Endodermal cell (in vitro differentiated cells): ENCODE data around the gene SLC20A1. TPM values are rescaled to one million over a fixed set of nuclear protein-coding genes. Genes with fewer than 3 reads are reported as not detected.

Source experiments
- DNase-seq: peaks from one replicate; pipeline ENCODE4 v3.0.0-alpha.2; 2017
- H3K27ac ChIP-seq: 2 replicates; pipeline ENCODE4 v1.5.1; 2013; ENCODE audit warnings: mild to moderate bottlenecking, low read depth, low read length, moderate library complexity
- H3K27me3 ChIP-seq: 2 replicates; pipeline ENCODE4 v1.6.1; 2013; ENCODE audit warnings: mild to moderate bottlenecking, low read length, moderate library complexity; ENCODE audit not compliant: insufficient read depth, control insufficient read depth, poor library complexity, severe bottlenecking
- H3K36me3 ChIP-seq: 2 replicates; pipeline ENCODE4 v1.7.0; 2013; ENCODE audit warnings: mild to moderate bottlenecking, low read length, moderate library complexity; ENCODE audit not compliant: control insufficient read depth, insufficient read depth
- H3K4me1 ChIP-seq: one replicate; pipeline ENCODE4 v1.7.0; 2013; ENCODE audit warnings: low read length; ENCODE audit not compliant: control insufficient read depth, insufficient read depth
- H3K4me3 ChIP-seq: 2 replicates; pipeline ENCODE4 v1.5.1; 2013; ENCODE audit warnings: mild to moderate bottlenecking, low read length, moderate library complexity
- H3K9ac ChIP-seq: 2 replicates; pipeline ENCODE4 v1.6.1; 2013; ENCODE audit warnings: mild to moderate bottlenecking, low read length, moderate library complexity; ENCODE audit not compliant: poor library complexity, severe bottlenecking; ENCODE audit errors: extremely low read depth
- H3K9me3 ChIP-seq: 2 replicates; pipeline ENCODE4 v1.6.1; 2013; ENCODE audit warnings: mild to moderate bottlenecking, low read length, moderate library complexity; ENCODE audit not compliant: control insufficient read depth
- H3K27ac Mint-ChIP-seq: 2 replicates; pipeline ENCODE4 v1.8.0; 2020; ENCODE audit warnings: mixed read lengths
- H3K27me3 Mint-ChIP-seq: 2 replicates; pipeline ENCODE4 v1.8.0; 2021; ENCODE audit warnings: mild to moderate bottlenecking, mixed read lengths; ENCODE audit not compliant: insufficient read depth
- H3K36me3 Mint-ChIP-seq: 2 replicates; pipeline ENCODE4 v1.8.0; 2020; ENCODE audit warnings: low read depth, mixed read lengths
- H3K4me1 Mint-ChIP-seq: 2 replicates; pipeline ENCODE4 v1.8.0; 2020; ENCODE audit warnings: mixed read lengths
- H3K4me3 Mint-ChIP-seq: 2 replicates; pipeline ENCODE4 v1.8.0; 2020; ENCODE audit warnings: mild to moderate bottlenecking, moderate library complexity, mixed read lengths
- H3K9me3 Mint-ChIP-seq: 2 replicates; pipeline ENCODE4 v1.8.0; 2020; ENCODE audit warnings: mild to moderate bottlenecking, mixed read lengths
- CTCF ChIP-seq: fragments of 200-600 bp; sonication (generic); conservative IDR thresholded peaks from 2 replicates; pipeline ENCODE4 v1.5.0; 2021; ENCODE audit warnings: antibody characterized with exemption, mild to moderate bottlenecking
- WGBS, 2 experiments: methylation state at CpG; one replicate each; pipeline versions ENCODE4 v1.1.5 to v1.1.7; 2013; ENCODE audit warnings: missing lambda C conversion rate in 2 of 2, mixed read lengths in 1 of 2; ENCODE audit not compliant: insufficient coverage in 1 of 2, insufficient read length in 1 of 2; 5-methylcytosine and 5-hydroxymethylcytosine counted together
- total RNA-seq, 2 donors: library from RNA; stranded (reverse); fragmentation: NEBNext Ultra II Directional in 1 of 2; extraction: Animal tissue kit (Norgen Biotek cat#: 25700) in 1 of 2; gene quantifications; 2 replicates in 1 of 2; 3 replicates in 1 of 2; pipeline ENCODE4 v1.2.1, GENCODE V29; 2021

SLC20A1 gene
- total RNA-seq, 2 donors from 2014 or later: 67.3 to 86.7 TPM

DNA sequence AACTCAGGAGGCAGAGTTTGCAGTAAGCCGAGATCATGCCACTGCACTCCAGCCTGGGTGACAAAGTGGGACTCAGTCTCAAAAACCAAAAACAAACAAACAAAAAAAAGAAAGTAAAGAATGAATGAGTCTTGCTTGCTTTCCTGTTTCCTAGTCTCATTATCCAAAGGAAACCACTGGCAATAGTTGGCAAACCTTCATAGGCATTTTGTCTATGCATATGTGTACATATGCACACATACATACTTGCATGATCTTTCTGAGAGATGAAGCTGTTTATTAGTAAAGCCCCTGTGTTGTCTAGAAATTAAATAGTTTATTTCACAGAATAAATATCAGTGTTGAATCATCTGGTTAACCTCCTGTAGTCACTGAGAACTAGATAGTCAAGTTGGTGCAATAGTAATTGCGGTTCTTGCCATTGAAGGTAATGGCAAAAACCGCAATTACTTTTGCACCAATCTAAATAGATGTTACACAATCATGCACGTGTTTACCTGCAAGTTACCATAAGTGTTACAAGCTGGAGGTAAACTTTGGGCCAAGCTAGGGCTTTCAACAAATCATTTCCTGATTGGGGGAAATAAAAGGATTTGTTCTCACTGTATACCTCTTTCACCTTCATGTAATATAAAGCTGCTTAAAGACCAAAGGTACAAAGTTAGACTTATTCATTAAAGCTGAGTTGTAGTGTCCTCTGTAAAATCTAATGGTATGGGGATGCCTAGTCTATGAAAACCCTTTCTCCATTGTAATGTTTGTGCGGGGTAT lies 24.7 kb downstream of the SLC20A1 start:
- H3K9me3 Mint-ChIP-seq: no peaks in the 10 kb centered on the region
- H3K36me3 Mint-ChIP-seq: peaks cover 3% of the 10 kb centered on the region
- Histone ChIP-seq H3K9me3 (no peaks in the 10 kb centered on the region), H3K4me3 (no peak overlapping the region), H3K9ac (no peak overlapping the region), H3K27me3 (no peaks in the 10 kb centered on the region), H3K36me3 (no peaks in the 10 kb centered on the region), H3K4me1 (peaks cover 16% of the 10 kb centered on the region), H3K27ac (no peak overlapping the region)
- 87 to 92% methylated on average over 5 of the region's 5 CpGs for WGBS, 2 experiments
- no peaks in the 10 kb centered on the region for H3K27me3 Mint-ChIP-seq
- DNase-seq: no peak
- H3K4me1 Mint-ChIP-seq: peaks cover 37% of the 10 kb centered on the region
- no peak for TF ChIP-seq CTCF
- H3K4me3 Mint-ChIP-seq: no peak overlapping the region
- H3K27ac Mint-ChIP-seq: no peak overlapping the region

DNA sequence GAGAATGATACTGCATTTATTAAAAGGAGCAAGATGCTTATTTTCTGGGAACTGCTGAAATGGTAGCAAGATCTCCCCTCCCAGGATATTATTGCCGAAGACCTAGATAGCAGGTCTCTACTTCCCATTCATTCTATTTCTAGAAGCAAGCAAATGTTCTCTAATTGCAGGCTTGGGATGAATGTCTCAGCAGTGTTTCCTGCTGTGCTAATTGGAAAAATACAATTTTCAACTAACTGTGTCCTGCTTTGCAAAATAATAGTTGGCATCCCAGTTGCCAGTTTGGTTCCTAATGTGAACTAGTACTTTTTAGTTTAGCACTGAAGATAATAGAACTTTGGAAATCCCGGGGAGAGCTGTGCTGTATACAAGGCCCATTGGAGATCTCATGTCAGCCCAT lies 26.1 kb downstream of the SLC20A1 start:
- no peak overlapping the region for H3K4me3 Mint-ChIP-seq
- Histone ChIP-seq H3K27ac (no peak overlapping the region), H3K27me3 (no peaks in the 10 kb centered on the region), H3K4me1 (peaks cover 16% of the 10 kb centered on the region), H3K9ac (no peak overlapping the region), H3K36me3 (no peaks in the 10 kb centered on the region), H3K4me3 (no peak overlapping the region), H3K9me3 (no peaks in the 10 kb centered on the region)
- H3K27ac Mint-ChIP-seq: no peak overlapping the region
- 64 to 78% methylated on average over 1 to 2 of the region's 2 CpGs for WGBS, 2 experiments
- H3K27me3 Mint-ChIP-seq: no peaks in the 10 kb centered on the region
- H3K36me3 Mint-ChIP-seq: peaks cover 2% of the 10 kb centered on the region
- DNase-seq: no peak
- H3K9me3 Mint-ChIP-seq: no peaks in the 10 kb centered on the region
- peaks cover 35% of the 10 kb centered on the region for H3K4me1 Mint-ChIP-seq
- TF ChIP-seq CTCF: no peak

GRCh38 chr2:112673008-112673407 lies 27.3 kb downstream of the SLC20A1 start:
- H3K27ac Mint-ChIP-seq: no peak overlapping the region
- no peaks in the 10 kb centered on the region for H3K9me3 Mint-ChIP-seq
- no peak for DNase-seq
- 100% methylated on average over 1 of the region's 1 CpG; no CpG with 5 or more reads in 1 of the 2 experiments for WGBS, 2 experiments
- no peaks in the 10 kb centered on the region for H3K27me3 Mint-ChIP-seq
- H3K9me3 ChIP-seq: no peaks in the 10 kb centered on the region
- H3K4me1 ChIP-seq: peaks cover 16% of the 10 kb centered on the region
- no peak for TF ChIP-seq CTCF
- no peaks in the 10 kb centered on the region for H3K27me3 ChIP-seq
- no peaks in the 10 kb centered on the region for H3K36me3 ChIP-seq
- no peak overlapping the region for H3K4me3 Mint-ChIP-seq
- no peak overlapping the region for H3K9ac ChIP-seq
- H3K36me3 Mint-ChIP-seq: no peaks in the 10 kb centered on the region
- peaks cover 35% of the 10 kb centered on the region for H3K4me1 Mint-ChIP-seq
- no peak overlapping the region for H3K27ac ChIP-seq
- no peak overlapping the region for H3K4me3 ChIP-seq
